ENCODE measurements around the gene ARFGEF3.

Gene ARFGEF3

GRCh38 chr6:138184230-138184629, 22.5 kb downstream of the ARFGEF3 start:
- no peak overlapping the region for H3K4me3 ChIP-seq (ENCODE audit: low read depth, low read length)
- TF ChIP-seq CTCF (IDR thresholded peaks at IDR 0.05; ENCODE audit: borderline replicate concordance, insufficient read depth, low read depth, low read length), result no peak

GRCh38 chr6:138187156-138187555, 25.4 kb downstream of the ARFGEF3 start:
- no peak for TF ChIP-seq CTCF (IDR thresholded peaks at IDR 0.05; ENCODE audit: borderline replicate concordance, insufficient read depth, low read depth, low read length)
- no peak overlapping the region for H3K4me3 ChIP-seq (ENCODE audit: low read depth, low read length)

- TF ChIP-seq CTCF (IDR thresholded peaks at IDR 0.05; ENCODE audit: borderline replicate concordance, insufficient read depth, low read depth, low read length), result no peak
- no peak overlapping the region for H3K4me3 ChIP-seq (ENCODE audit: low read depth, low read length)
Observed at GRCh38 chr6:138188278-138188941, 26.7 kb downstream of the ARFGEF3 start.

GRCh38 chr6:138194287-138194686, 32.5 kb downstream of the ARFGEF3 start:
- TF ChIP-seq CTCF (IDR thresholded peaks at IDR 0.05; ENCODE audit: borderline replicate concordance, insufficient read depth, low read depth, low read length), result no peak
- no peak overlapping the region for H3K4me3 ChIP-seq (ENCODE audit: low read depth, low read length)

GRCh38 chr6:138196122-138196738, 34.5 kb downstream of the ARFGEF3 start:
- no peak overlapping the region for H3K4me3 ChIP-seq (ENCODE audit: low read depth, low read length)
- TF ChIP-seq CTCF (IDR thresholded peaks at IDR 0.05; ENCODE audit: borderline replicate concordance, insufficient read depth, low read depth, low read length), result no peak

GRCh38 chr6:138197570-138197969, 35.8 kb downstream of the ARFGEF3 start:
- TF ChIP-seq CTCF (IDR thresholded peaks at IDR 0.05; ENCODE audit: borderline replicate concordance, insufficient read depth, low read depth, low read length), result no peak
- no peak overlapping the region for H3K4me3 ChIP-seq (ENCODE audit: low read depth, low read length)

All from GM12875 (cell line).